Measurements from ENCODE around the gene FRS3.

GRCh38 chr6:41735427-41736185 is 44.1 kb downstream of the FRS3 start, which contains the start of gene TFEB:
- TF ChIP-seq POLR2AphosphoS5 (IDR thresholded peaks at IDR 0.05; ENCODE audit: borderline replicate concordance, low read depth, low read length) (no peak), FOXP2 (optimal IDR thresholded peaks at IDR 0.05; ENCODE audit: control extremely low read depth, extremely low read length, insufficient read depth) (no peak), EZH2 (IDR thresholded peaks at IDR 0.05) (no peak)
